Stomach (tissue), 4 donors: ENCODE results near the gene GPR152.

Experiments used
- POLR2A ChIP-seq, 4 donors: fragments of 450-650 bp; IDR thresholded peaks; one replicate each; pipeline ENCODE4 v1.6.1; 2016; ENCODE audit warnings: antibody characterized with exemption in 4 of 4, control low read depth in 2 of 4, mild to moderate bottlenecking in 1 of 4, moderate library complexity in 1 of 4
- POLR2AphosphoS5 ChIP-seq, 3 donors: sonication (generic); formaldehyde crosslinking; IDR thresholded peaks; one replicate each; pipeline ENCODE4 v1.6.1; 2016; ENCODE audit warnings: antibody characterized with exemption in 3 of 3
- TF ChIP-seq, protein P1 (sequence below), 7 experiments: fragments of 450-650 bp in 4 of 7; fragments of 200-600 bp in 3 of 7; sonication (generic) in 3 of 7; IDR thresholded peaks; one replicate each; pipeline ENCODE4 v1.5.1; 2016 to 2019; ENCODE audit warnings: antibody characterized with exemption in 7 of 7, control low read depth in 2 of 7, mild to moderate bottlenecking in 1 of 7

DNA sequence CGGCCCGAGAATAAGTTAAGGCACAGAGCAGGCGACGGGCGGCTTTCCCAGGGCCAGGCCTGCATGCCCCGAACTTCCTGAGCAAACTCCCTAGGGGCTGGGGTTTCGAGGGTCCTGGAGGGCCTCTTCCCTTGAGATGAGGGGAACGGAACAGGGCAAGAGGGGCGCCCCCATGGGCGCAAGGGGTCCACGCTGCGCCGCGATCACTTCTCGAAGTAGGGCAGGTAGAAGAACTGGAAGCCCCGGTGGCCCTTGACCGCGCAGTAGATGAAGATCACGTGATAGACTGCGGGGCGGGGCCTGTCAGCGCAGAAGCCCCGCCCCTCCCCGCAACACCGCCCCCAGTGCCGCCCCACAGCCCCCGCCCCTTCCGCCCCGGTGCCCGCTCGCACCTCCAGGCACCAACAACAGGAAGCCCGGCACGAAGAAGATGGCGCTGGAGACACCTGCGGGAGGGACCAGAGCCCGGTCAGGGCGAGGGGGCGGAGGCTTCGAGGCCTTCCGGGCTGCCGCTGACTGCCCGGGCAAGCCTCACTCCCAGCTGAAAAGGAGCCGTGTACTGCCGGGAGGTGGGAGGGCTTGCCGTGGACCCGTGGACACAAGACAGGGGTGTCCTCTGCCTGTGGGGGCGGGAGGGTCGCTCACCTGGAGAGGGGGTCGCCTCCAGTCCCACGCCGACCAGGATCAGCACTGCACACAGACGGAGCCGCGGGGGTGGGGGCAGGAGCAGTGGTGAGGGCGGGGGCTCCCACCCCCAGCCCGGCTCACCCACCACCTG is 12.1 kb upstream of the GPR152 start:
- TF ChIP-seq, protein P1, sequence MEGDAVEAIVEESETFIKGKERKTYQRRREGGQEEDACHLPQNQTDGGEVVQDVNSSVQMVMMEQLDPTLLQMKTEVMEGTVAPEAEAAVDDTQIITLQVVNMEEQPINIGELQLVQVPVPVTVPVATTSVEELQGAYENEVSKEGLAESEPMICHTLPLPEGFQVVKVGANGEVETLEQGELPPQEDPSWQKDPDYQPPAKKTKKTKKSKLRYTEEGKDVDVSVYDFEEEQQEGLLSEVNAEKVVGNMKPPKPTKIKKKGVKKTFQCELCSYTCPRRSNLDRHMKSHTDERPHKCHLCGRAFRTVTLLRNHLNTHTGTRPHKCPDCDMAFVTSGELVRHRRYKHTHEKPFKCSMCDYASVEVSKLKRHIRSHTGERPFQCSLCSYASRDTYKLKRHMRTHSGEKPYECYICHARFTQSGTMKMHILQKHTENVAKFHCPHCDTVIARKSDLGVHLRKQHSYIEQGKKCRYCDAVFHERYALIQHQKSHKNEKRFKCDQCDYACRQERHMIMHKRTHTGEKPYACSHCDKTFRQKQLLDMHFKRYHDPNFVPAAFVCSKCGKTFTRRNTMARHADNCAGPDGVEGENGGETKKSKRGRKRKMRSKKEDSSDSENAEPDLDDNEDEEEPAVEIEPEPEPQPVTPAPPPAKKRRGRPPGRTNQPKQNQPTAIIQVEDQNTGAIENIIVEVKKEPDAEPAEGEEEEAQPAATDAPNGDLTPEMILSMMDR (IDR thresholded peaks at IDR 0.05): no peak
- peak in 2 of 3 donors; percentile 86 to 90 for TF ChIP-seq POLR2AphosphoS5 (IDR thresholded peaks at IDR 0.05)
- TF ChIP-seq POLR2A (IDR thresholded peaks at IDR 0.05): peak in 1 of 4 donors; percentile 49
